GM12878 (cell line): ENCODE measurements around the gene PRCC. TPM values are rescaled to one million over a fixed set of nuclear protein-coding genes. Genes with fewer than 3 reads are reported as not detected.

Experiments
- ATAC-seq: fragments of 200-7000 bp; cut with Tn5 transposase; 3 replicates; pipeline ENCODE4 v1.9.1; 2020; ENCODE audit warnings: mild to moderate bottlenecking, moderate library complexity
- BruUV-seq: library from RNA; stranded (reverse); fragments of 400-500 nt; replicated peaks from 2 replicates; lab custom pipeline; 2021; lab: Mats Ljungman, UMichigan
- CTCF ChIA-PET: fragments of 300-600 bp; sonication (Branson Sonifier 250); formaldehyde crosslinking; extraction: SDS; loops from one replicate; lab custom pipeline; 2021; ENCODE audit warnings: inconsistent platforms; lab: Yijun Ruan, JAX
- POLR2A ChIA-PET: fragments of 350-600 bp; formaldehyde crosslinking; extraction: SDS; loops from one replicate; lab custom pipeline; 2021; ENCODE audit warnings: inconsistent platforms; lab: Charles Lee
- RAD21 ChIA-PET: fragments of 300-600 bp; sonication (Branson Sonifier 250); formaldehyde crosslinking; loops from one replicate; lab custom pipeline; 2023; ENCODE audit warnings: antibody characterized with exemption; ENCODE audit not compliant: unreplicated experiment; lab: Charles Lee
- SMC1A ChIA-PET: fragments of 300-600 bp; sonication (Branson Sonifier 250); formaldehyde crosslinking; loops from one replicate; lab custom pipeline; 2023; ENCODE audit not compliant: unreplicated experiment, uncharacterized antibody; lab: Charles Lee
- DNase-seq: peaks from one replicate; pipeline ENCODE4 v3.0.0-alpha.2; 2011; ENCODE audit warnings: low read depth, low spot score
- FAIRE-seq: peaks from 3 replicates; lab custom pipeline; 2011; peaks lifted over from hg19 to GRCh38; lab: Jason Lieb, UNC
- H2AFZ ChIP-seq: 2 replicates; pipeline ENCODE4 v1.6.0; 2011; ENCODE audit warnings: low read depth, low read length, control low read depth; ENCODE audit not compliant: control insufficient read depth
- H3K27ac ChIP-seq: 2 replicates; pipeline ENCODE4 v1.5.1; 2011; ENCODE audit warnings: control low read depth; ENCODE audit not compliant: control insufficient read depth, insufficient read depth
- H3K27me3 ChIP-seq, 2 experiments: replicated peaks in 1 of 2; 2 replicates each; pipeline versions ENCODE4 v1.6.0 to v1.6.1; 2011; ENCODE audit warnings: low read length in 1 of 2; ENCODE audit not compliant: control insufficient read depth in 2 of 2, insufficient read depth in 2 of 2
- H3K36me3 ChIP-seq, 2 experiments: 2 replicates each; pipeline ENCODE4 v1.5.1; 2011; ENCODE audit warnings: low read length in 1 of 2; ENCODE audit not compliant: control insufficient read depth in 2 of 2, insufficient read depth in 2 of 2
- H3K4me1 ChIP-seq: 2 replicates; pipeline ENCODE4 v1.6.1; 2011; ENCODE audit warnings: mild to moderate bottlenecking, low read length, moderate library complexity, mixed read lengths; ENCODE audit not compliant: control insufficient read depth, insufficient read depth
- H3K4me2 ChIP-seq: 2 replicates; pipeline ENCODE4 v1.6.0; 2011; ENCODE audit warnings: control low read depth; ENCODE audit not compliant: control insufficient read depth, insufficient read depth
- H3K4me3 ChIP-seq: fragments of 200-600 bp; sonication (generic); 2 replicates; pipeline ENCODE4 v1.5.1; 2016
- H3K79me2 ChIP-seq: 2 replicates; pipeline ENCODE4 v1.6.0; 2011; ENCODE audit warnings: low read length; ENCODE audit not compliant: control insufficient read depth, insufficient read depth
- H3K9ac ChIP-seq: 2 replicates; pipeline ENCODE4 v1.8.0; 2011; ENCODE audit warnings: low read length, control low read depth, mixed read lengths; ENCODE audit not compliant: control insufficient read depth, insufficient read depth
- H3K9me3 ChIP-seq: replicated peaks from 3 replicates; pipeline ENCODE4 v1.5.1; 2011; ENCODE audit warnings: mild to moderate bottlenecking, low read length; ENCODE audit not compliant: control insufficient read depth, insufficient read depth
- H4K20me1 ChIP-seq: 2 replicates; pipeline ENCODE4 v1.6.0; 2011; ENCODE audit not compliant: control insufficient read depth, insufficient read depth
- BCLAF1 ChIP-seq: fragments of 450-650 bp; IDR thresholded peaks from 2 replicates; pipeline ENCODE4 v1.6.1; 2017; ENCODE audit warnings: antibody characterized with exemption, mild to moderate bottlenecking, moderate library complexity
- EZH2 ChIP-seq: IDR thresholded peaks from 2 replicates; pipeline ENCODE4 v1.6.1; 2012; ENCODE audit warnings: low read depth, mild to moderate bottlenecking, control low read depth, inconsistent platforms, low read length, borderline replicate concordance; ENCODE audit not compliant: control insufficient read depth
- KLF5 ChIP-seq: fragments of 450-650 bp; IDR thresholded peaks from 2 replicates; pipeline ENCODE4 v1.6.1; 2014; ENCODE audit warnings: mild to moderate bottlenecking; ENCODE audit not compliant: partially characterized antibody
- MLLT1 ChIP-seq: fragments of 450-650 bp; IDR thresholded peaks from 2 replicates; pipeline ENCODE4 v1.6.1; 2016; ENCODE audit warnings: mild to moderate bottlenecking
- NFYB ChIP-seq: IDR thresholded peaks from 2 replicates; pipeline ENCODE4 v1.6.1; 2011; ENCODE audit warnings: low read depth, mild to moderate bottlenecking, low read length, improper control_type of control experiment, moderate library complexity; ENCODE audit not compliant: insufficient read depth
- POLR2AphosphoS2 ChIP-seq: IDR thresholded peaks from 2 replicates; pipeline ENCODE4 v1.6.1; 2011; ENCODE audit warnings: low read depth, mild to moderate bottlenecking, low read length, improper control_type of control experiment, moderate library complexity
- RFX5 ChIP-seq: IDR thresholded peaks from 2 replicates; pipeline ENCODE4 v1.6.1; 2011; ENCODE audit warnings: low read depth, low read length, improper control_type of control experiment
- ZNF207 ChIP-seq: fragments of 450-650 bp; IDR thresholded peaks from 2 replicates; pipeline ENCODE4 v1.6.1; 2014; ENCODE audit warnings: antibody characterized with exemption, mild to moderate bottlenecking, borderline replicate concordance
- WGBS: methylation state at CpG from one replicate; pipeline ENCODE4 v1.1.6; 2016; ENCODE audit warnings: low lambda C conversion rate; ENCODE audit not compliant: insufficient replicate concordance, insufficient coverage; ENCODE audit errors: missing lambda C conversion rate; 5-methylcytosine and 5-hydroxymethylcytosine counted together
- in situ Hi-C: fragments of 300-500 bp; cut with MboI; formaldehyde crosslinking; loops from 9 replicates; pipeline ENCODE4 v1.14.3; 2018; ENCODE audit warnings: mixed read lengths
- intact Hi-C: fragments of 100-400 bp; cut with micrococcal nuclease; formaldehyde crosslinking; loops from one replicate; pipeline ENCODE4 v1.14.2; 2022; ENCODE audit not compliant: unreplicated experiment
- polyA plus RNA-seq, 11 experiments: library from polyadenylated mRNA; depleted of rRNA in 4 of 11; unstranded in 6 of 11; stranded (reverse) in 5 of 11; fragments of >200 nt; fragmentation: Nextera tagmentation in 4 of 11; fragmentation: Illumina TruSeq in 1 of 11; extraction: Ambion mirVana in 4 of 11; extraction: Trizol in 1 of 11; gene quantifications; 1 replicate in 1 of 11; 2 replicates in 10 of 11; pipeline versions ENCODE4 v1.2.1 to v1.2.3, GENCODE V29; 2011 to 2016; ENCODE audit warnings: inconsistent platforms in 2 of 11, missing spikeins in 2 of 11, low read depth in 1 of 11
- total RNA-seq, 4 experiments: library from RNA; depleted of rRNA in 3 of 4; stranded (reverse); fragments of >200 nt in 3 of 4; fragmentation: Illumina TruSeq in 1 of 4; extraction: Trizol in 1 of 4; gene quantifications; 2 replicates each; pipeline versions ENCODE4 v1.2.1 to v1.2.3, GENCODE V29; 2013 to 2021

The PRCC gene
- total and polyA plus RNA-seq, 10 of the 15 experiments (the other 5 are each of a cell fraction or from before 2014, with no cell fraction given) = 23.8 to 132 (median 63.1) TPM

- no peak for TF ChIP-seq KLF5
- TF ChIP-seq MLLT1 = no peak
- no peak for TF ChIP-seq EZH2
- no peak for TF ChIP-seq POLR2AphosphoS2
- TF ChIP-seq RFX5 = no peak
- TF ChIP-seq, all 136 proteins: peak for 0
Measured at GRCh38 chr1:156845953-156846545, 78.7 kb downstream of the PRCC start (continued).

GRCh38 chr1:156846643-156847042 is 79.3 kb downstream of the PRCC start:
- in situ Hi-C loops (no loop called here), intact Hi-C loops (no loop called here)
- Histone ChIP-seq H4K20me1 (no peaks in the 10 kb centered on the region), H3K36me3 (no peaks in the 10 kb centered on the region), H3K4me2 (no peak overlapping the region), H3K9ac (no peak overlapping the region), H3K4me3 (no peak overlapping the region), H3K9me3 (no peaks in the 10 kb centered on the region), H3K27me3 (peaks cover 0 to 7% of the 10 kb centered on the region in 2 experiments; a peak in 3 of 4 replicates), H2AFZ (no peak overlapping the region), H3K4me1 (no peaks in the 10 kb centered on the region), H3K79me2 (no peaks in the 10 kb centered on the region), H3K27ac (no peak overlapping the region)
- ChIA-PET RAD21 (interaction anchor here (1.1 to 1.2 kb wide), 2 partner anchors 43 to 125 kb away, joined by 3 to 4 read pairs; no protein-coding TSS in a partner anchor), SMC1A (interaction anchor here (0.9 kb wide), 1 partner anchor 8 kb away, joined by 4 read pairs; no protein-coding TSS in a partner anchor), POLR2A (no interaction called here), CTCF (interaction anchor here (0.6 to 2.6 kb wide), 4 partner anchors 8 to 157 kb away, joined by 3 to 23 read pairs (median 4); no protein-coding TSS in a partner anchor)
- FAIRE-seq (no peak), ATAC-seq (no peak), DNase-seq (no peak)
- BruUV-seq = no TSS peak
- 35% methylated on average over 5 of the region's 5 CpGs for whole genome bisulfite sequencing
- TF ChIP-seq BCLAF1 (no peak), ZNF207 (no peak), NFYB (no peak)
- TF ChIP-seq, all 136 proteins: peak for 0
